NCI-H1092 treated with DMSO at 0.1 percent for 48 hours (cell line): Measurements from ENCODE around the gene GUCY2F.

Experiments
- DNase-seq: peaks from one replicate; lab custom pipeline; 2025; lab: John Stamatoyannopoulos, UW

The GUCY2F gene

DNA sequence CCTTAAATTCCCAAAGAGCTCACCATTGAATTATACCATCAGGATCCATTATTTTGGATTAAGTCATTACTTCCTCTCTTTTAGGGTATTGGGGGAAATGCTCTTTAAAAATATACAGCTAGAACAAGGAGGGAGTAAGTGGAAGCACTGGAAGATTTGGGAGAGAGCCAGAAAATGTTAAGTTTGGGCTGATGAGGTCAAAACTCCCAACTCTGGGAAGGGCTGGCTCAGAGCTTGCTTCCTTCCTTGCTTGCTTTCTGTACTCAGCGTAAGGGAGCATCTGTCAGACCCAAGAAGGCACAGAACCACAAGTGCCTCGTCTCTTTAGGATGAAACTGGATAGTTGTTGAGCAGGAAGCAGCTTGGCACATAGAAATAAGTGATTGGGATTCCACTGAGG, 138.2 kb downstream of the GUCY2F start:
- no peak for DNase-seq

DNA sequence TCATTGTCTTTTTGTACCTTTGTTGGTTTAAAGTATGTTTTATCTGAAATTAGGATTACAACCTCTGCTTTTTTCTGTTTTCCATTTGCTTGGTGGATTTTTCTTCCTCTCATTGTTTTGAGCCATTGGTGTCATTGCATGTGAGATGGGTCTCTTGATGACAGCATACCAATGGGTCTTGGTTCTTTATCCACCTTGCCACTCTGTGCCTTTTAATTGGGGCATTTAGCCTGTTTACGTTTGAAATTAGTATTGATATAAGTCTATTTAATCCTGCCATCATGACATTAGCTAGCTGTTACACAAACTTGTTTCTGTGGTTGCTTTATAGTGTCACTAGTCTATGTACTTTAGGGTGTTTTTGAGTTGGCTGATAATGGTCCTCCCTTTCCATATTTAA, 145.7 kb downstream of the GUCY2F start:
- no peak for DNase-seq

DNA sequence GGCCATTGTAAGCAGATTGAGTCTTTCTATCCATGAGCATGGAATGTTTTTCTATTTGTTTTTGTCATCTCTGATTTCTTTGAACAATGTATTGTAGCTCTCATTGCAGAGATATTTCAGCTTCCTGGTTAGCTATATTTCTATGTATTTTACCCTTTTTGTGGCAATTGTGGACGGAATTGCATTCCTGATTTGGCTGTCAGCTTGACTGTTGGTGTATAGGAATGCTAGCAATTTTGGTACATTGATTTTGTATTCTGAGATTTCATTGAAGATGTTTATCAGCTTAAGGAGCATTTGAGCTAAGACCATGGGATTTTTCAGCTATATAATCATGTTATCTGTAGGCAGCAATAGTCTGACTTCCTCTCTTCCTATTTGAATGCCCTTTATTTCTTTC, 154.6 kb downstream of the GUCY2F start:
- DNase-seq: no peak
